ENCODE results near the gene DNAJA2. TPM values are rescaled to one million over a fixed set of nuclear protein-coding genes. Genes with fewer than 3 reads are reported as not detected.

The DNAJA2 gene
- total and polyA plus RNA-seq, 2 of the 8 experiments (the other 6 are each of a cell fraction or from before 2014, with no cell fraction given), result 9.4 to 93.8 TPM

GRCh38 chr16:47008174-47008573 lies 34.7 kb upstream of the DNAJA2 start (continued):
- TF ChIP-seq NANOG (IDR thresholded peaks at IDR 0.05; ENCODE audit: insufficient read depth, low read depth, low read length, poor library complexity, severe bottlenecking) (no peak), BCL11A (IDR thresholded peaks at IDR 0.05; ENCODE audit: low read depth in 2 of 2, low read length in 2 of 2) (no peak), GTF2F1 (IDR thresholded peaks at IDR 0.05; ENCODE audit: borderline replicate concordance, low read depth, low read length) (no peak)

Measured in H1 (cell line).